GM21367 (cell line): ENCODE data around the gene CDC42EP1.

ENCODE experiments used
- ATAC-seq: cut with Tn5 transposase; IDR thresholded peaks from one replicate; pipeline ENCODE4 v1.9.1; 2021; ENCODE audit not compliant: unreplicated experiment

CDC42EP1 gene

GRCh38 chr22:37559521-37559900 is 769 bp upstream of the CDC42EP1 start:
- ATAC-seq = no peak

DNA sequence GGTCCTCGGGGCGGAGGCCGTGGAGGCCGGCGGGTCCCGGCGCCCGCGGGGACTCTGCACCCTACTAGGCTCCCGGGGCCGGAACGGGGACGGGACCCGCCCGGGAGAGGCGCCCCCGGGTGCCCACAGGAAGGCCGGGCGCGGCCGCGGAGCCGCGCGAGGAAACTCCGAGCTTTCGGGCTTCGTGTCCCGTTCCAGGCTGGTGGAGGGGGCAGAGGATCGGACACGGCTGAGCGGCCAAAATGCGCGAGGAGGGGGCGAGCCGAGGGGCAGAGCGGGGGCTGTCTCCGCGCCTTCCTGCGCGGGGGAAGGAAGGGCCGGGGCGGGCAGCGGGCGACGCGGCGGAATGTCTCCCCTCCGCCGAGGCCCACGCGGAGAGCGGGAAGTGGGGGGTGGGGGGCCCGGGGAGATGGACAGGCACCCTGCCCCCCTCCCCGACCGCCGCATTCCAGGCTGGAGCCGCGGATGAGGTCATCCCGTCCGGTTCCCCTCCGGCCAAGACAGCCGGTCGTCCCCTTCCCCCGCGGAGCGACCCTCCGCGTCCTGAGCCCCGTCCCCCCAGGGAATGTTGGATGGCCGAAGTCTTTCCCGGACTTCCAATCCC is 430 bp downstream of the CDC42EP1 start:
- ATAC-seq = no peak

DNA sequence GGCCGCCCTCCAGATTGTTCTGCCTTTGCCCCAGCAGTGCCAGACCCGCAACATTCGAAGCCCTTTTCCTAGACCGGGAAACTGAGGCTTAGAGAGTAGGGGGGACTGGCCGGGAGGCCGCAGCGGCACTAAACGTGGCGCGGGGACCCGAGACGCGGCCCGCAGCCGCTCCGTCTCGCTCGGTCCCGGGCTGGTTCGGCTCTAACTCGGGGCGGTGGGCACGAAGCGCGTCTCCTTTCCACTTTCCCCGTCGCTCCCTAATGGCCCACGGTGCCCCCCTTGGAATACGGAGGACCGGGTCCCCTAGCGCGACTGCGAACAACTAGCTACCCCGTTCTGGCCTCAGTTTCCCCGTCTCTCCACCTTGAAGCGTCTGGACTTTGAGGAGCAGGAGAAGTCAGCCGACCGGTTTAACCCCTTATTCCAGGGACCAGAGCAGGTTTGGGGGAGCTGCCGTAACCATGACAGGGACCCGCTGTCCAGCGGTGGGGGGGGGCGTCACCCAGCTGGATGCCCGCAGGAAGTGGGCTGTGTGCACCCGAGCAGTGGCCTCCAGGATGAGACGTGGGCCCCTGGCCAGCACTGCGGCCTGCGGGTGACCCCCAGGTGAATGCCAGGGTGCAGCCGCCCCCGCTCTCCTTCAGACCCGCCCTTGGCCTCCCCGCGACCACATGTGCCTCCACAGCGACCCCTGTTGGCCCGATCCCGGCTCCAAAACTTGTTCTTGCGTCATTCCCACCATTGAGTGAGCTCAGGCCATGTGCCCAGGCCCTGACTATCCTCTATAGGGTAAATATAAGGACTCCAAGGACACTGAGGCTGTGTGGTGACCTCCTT is 1.1 kb downstream of the CDC42EP1 start:
- no peak for ATAC-seq

- ATAC-seq = no peak
Measured at GRCh38 chr22:37562049-37562875, 2.0 kb downstream of the CDC42EP1 start.

DNA sequence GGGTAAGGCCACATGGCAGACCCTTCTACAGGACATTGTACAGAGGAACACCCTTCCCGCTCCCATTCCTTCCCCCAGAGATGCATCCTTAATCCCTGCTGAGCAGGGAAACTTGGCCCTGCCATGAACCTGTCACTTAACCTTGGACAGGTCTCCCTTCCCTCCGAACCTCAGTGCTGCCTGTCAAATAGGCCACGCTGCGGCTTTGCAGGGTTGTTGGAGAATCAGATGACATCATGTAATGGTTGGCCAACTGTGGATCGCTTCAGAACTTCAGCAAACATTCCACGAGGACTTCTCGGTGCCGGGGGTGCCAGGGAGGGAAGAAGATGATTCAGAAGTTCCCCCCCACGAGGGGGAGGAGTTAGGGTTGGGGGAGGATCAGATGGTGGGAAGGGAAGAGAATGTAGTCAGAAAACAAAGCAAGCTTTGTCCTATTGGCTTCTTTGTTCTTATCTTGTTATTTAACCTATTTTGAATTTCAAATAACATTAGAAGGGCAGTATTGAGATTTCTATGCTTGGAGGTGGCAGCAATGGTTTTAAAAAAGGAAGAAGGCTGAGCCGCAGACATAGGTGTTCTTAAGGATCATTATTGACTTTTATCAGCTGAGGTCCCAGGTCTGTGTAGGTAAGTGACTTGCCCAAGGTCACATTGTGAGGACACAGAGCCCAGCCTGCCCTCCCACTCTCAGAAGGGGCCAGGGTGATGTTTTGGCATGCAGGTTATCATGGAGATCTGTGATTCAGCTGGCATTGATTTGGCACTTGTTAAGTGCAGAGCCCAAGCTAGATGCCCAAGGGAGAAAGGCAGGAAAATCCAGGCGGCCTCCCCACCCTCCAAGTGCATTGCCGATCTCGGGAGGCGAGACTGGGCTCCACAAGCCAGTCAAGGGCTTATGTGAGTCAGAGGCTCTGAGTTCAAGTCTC is 3.1 kb downstream of the CDC42EP1 start:
- no peak for ATAC-seq

DNA sequence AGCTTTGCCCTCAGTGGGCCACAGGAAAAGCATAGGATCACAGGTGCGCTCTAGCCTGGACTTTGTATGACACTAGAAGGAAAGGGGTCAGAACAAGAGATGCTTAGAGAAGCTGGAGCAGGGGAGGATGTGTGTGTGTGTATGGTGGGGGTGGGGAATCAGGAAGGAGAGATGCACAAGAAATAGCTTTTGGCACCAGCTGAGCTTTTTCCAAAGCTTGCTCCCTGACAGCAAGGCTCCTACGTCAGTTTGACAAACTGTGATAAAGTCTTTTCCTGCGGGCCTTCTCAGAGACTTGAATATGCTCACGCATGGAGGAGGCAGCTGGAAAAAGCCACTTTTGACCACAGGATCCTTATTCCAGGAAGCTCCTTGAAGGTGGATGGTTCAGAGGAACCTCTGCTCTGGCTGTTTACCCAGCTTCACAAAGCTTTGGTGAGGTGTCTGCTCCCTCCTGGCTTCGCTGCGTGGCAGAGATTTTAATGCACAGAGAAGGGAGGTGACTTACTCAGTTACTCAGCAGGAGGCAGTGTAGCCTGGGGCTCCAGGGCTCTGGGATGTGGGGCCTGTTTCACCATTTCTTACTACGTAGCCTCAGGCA is 3.9 kb downstream of the CDC42EP1 start:
- ATAC-seq = no peak

- no peak for ATAC-seq
Measured at GRCh38 chr22:37565830-37566229, 5.5 kb downstream of the CDC42EP1 start.

DNA sequence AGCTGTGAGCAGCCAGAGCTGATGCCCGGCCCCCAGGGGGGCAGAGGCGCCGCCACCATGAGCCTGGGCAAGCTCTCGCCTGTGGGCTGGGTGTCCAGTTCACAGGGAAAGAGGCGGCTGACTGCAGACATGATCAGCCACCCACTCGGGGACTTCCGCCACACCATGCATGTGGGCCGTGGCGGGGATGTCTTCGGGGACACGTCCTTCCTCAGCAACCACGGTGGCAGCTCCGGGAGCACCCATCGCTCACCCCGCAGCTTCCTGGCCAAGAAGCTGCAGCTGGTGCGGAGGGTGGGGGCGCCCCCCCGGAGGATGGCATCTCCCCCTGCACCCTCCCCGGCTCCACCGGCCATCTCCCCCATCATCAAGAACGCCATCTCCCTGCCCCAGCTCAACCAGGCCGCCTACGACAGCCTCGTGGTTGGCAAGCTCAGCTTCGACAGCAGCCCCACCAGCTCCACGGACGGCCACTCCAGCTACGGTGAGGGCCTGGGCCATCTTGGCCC is 6.1 kb downstream of the CDC42EP1 start:
- ATAC-seq = no peak

GRCh38 chr22:37566903-37567798 is 6.9 kb downstream of the CDC42EP1 start:
- no peak for ATAC-seq

- no peak for ATAC-seq
Measured at GRCh38 chr22:37568012-37568411, 7.7 kb downstream of the CDC42EP1 start.

DNA sequence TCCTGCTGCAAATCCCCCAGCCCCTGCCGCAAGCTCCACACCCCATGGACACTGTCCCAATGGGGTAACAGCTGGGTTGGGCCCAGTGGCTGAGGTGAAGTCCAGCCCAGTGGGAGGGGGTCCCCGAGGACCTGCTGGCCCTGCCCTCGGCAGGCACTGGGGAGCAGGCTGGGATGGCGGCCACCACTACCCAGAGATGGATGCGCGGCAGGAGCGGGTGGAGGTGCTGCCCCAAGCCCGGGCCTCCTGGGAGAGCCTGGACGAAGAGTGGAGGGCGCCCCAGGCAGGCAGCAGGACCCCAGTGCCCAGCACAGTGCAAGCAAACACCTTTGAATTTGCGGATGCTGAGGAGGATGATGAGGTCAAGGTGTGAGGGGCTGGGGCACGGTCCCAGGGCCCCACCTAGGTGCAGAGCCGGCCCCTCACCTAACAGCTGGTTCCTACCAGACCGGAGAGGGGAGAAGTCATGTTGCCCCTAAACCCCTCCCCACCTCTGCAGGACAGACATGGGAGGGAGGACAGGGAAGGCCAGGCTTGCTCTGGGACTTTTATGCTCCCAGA is 8.2 kb downstream of the CDC42EP1 start:
- ATAC-seq = no peak

- ATAC-seq = no peak
Measured at GRCh38 chr22:37569009-37569920, 9.0 kb downstream of the CDC42EP1 start.

DNA sequence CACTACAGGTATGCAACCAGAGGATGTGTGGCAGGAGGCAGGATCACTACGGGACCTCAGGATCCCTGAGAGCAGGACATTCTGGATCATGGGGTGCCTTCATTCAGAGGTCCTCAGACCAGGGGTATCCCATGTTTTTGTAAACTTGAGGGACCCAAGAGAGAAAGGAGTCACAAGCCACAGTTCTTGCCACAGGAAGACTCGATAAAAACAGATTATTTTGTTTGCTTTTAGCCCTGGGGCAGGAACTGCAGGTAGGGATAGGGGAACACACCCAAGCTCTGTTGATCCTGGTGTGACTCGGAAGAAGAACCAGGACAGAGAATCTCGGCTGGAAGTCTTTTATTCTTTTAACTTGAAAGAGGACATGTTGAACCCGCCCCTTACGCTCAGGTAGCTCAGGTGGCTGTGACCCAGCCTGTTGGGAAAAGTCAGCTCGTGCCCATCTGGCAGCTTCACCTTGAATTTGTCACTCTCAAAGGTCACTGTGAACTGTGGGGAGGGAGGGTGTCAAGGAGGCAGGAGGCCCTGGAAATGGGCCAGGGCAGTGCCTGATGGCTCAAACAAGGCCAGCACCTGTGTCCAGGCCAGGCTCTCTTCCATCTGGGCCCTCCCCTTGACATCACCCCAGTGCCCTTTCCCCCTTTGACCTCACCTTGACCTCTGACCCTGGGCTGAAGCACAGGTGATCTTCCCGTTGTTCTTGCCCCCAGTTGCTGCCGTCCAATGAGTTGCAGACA is 9.8 kb downstream of the CDC42EP1 start:
- ATAC-seq = no peak

DNA sequence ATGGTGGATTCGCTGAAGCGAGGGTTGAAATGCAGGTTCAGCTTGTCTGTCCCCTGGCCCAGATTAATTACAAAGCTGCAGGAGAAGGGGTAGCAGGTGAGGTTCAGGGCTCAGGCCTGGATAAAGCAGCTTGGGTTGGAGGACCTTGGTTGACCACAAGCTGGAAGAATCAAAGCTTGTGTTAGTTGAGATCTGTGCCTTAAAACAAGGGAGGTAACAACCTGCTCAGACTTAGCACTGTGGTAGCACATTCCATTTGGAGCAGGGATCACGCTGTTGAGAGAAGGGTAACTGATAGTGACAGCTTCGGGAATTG is 10.3 kb downstream of the CDC42EP1 start:
- no peak for ATAC-seq

DNA sequence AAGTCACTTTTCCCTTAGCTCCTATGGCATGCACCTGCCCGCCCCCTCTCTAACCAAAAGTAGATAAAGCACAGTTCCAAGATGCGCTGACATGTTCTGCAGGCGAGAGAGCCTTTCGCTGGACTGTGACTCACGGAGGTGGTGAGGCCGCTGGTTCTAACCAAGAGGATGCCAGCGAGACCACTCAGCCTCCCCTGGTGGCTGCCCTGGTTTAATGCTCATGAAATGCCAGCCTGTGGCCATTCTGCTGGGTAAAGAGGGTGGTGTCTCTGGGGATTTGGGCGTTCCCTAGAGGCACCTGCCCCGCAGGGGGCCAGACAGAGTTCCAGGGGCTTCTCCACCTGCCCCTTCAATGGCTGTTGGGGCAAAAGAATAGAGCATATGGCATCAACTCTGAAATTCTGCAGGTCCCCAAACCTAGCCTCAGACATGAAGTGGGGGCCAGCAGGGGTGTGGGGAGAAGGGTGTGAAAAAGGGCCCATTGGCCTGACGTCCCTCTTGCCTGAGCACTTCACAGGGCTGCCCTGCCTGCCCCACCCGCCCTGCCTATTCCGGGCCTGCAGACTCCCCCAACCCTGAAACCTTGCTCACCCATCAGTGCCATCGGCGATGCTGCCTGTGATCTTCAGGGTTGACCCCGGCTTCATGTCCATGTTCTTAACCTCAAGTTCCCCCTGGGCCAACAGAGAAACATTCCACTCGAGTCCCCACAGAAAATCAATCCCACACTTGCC is 11.1 kb downstream of the CDC42EP1 start:
- ATAC-seq = no peak

- no peak for ATAC-seq
Measured at GRCh38 chr22:37571992-37572373, 11.7 kb downstream of the CDC42EP1 start.
